GM12891 (cell line): ENCODE data around the gene ACSBG1.
A peak's percentile ranks its signal among the peaks of the same experiment; 100 is the strongest.

Source experiments
- DNase-seq: peaks from one replicate; pipeline ENCODE4 v3.0.0; 2011; ENCODE audit warnings: low spot score; ENCODE audit not compliant: insufficient read length
- FAIRE-seq: peaks from 2 replicates; lab custom pipeline; 2011; peaks lifted over from hg19 to GRCh38; lab: Jason Lieb, UNC
- PAX5 ChIP-seq: IDR thresholded peaks from 2 replicates; pipeline ENCODE4 v1.6.1; 2011; ENCODE audit warnings: low read length, moderate library complexity, mild to moderate bottlenecking; ENCODE audit not compliant: insufficient read depth, severe bottlenecking
- POLR2A ChIP-seq: IDR thresholded peaks from 2 replicates; pipeline ENCODE4 v1.6.1; 2011; ENCODE audit warnings: low read depth, low read length, control low read depth
- POLR2AphosphoS5 ChIP-seq: IDR thresholded peaks from 2 replicates; pipeline ENCODE4 v1.6.1; 2011; ENCODE audit warnings: low read depth, low read length, control low read depth
- POU2F2 ChIP-seq: IDR thresholded peaks from 2 replicates; pipeline ENCODE4 v1.6.1; 2011; ENCODE audit warnings: low read depth, mild to moderate bottlenecking, control low read depth, low read length, moderate library complexity
- SPI1 ChIP-seq: IDR thresholded peaks from 2 replicates; pipeline ENCODE4 v1.6.1; 2011; ENCODE audit warnings: low read depth, low read length, control low read depth
- TAF1 ChIP-seq: IDR thresholded peaks from 2 replicates; pipeline ENCODE4 v1.6.1; 2011; ENCODE audit warnings: low read depth, low read length, control low read depth

The ACSBG1 gene

GRCh38 chr15:78171864-78172472, 62.4 kb downstream of the ACSBG1 start:
- peak; percentile 61 for FAIRE-seq
- TF ChIP-seq PAX5 = no peak
- TF ChIP-seq POLR2AphosphoS5 = no peak
- no peak for TF ChIP-seq POU2F2
- TF ChIP-seq SPI1 = no peak
- no peak for TF ChIP-seq POLR2A
- TF ChIP-seq TAF1 = no peak

GRCh38 chr15:78170848-78171773, 63.3 kb downstream of the ACSBG1 start:
- no peak for DNase-seq
- TF ChIP-seq TAF1 (no peak), POU2F2 (no peak), POLR2A (no peak), PAX5 (no peak), SPI1 (peak; percentile 94), POLR2AphosphoS5 (no peak)
- FAIRE-seq = peak; percentile 79

More at GRCh38 chr15:78171864-78172472, 62.4 kb downstream of the ACSBG1 start:
- no peak for DNase-seq

- FAIRE-seq (no peak), DNase-seq (no peak)
These were observed 65.8 kb downstream of the ACSBG1 start for GRCh38 chr15:78168608-78169007.

GRCh38 chr15:78167227-78167888, 67.0 kb downstream of the ACSBG1 start:
- no peak for DNase-seq
- FAIRE-seq = peak; percentile 93
- no peak for TF ChIP-seq POLR2A
- TF ChIP-seq SPI1 = no peak
- TF ChIP-seq POU2F2 = 0 out of 2 replicates have a peak, but pooled peaks have one; percentile 25

More at GRCh38 chr15:78168608-78169007, 65.8 kb downstream of the ACSBG1 start:
- TF ChIP-seq POU2F2 = no peak
- 0 out of 2 replicates have a peak, but pooled peaks have one; percentile 5 for TF ChIP-seq SPI1
- TF ChIP-seq TAF1 = no peak
- TF ChIP-seq POLR2A = no peak
- TF ChIP-seq POLR2AphosphoS5 = no peak

- FAIRE-seq (no peak), DNase-seq (no peak)
- no peak for TF ChIP-seq POU2F2
- TF ChIP-seq TAF1 = no peak
- TF ChIP-seq POLR2A = no peak
- no peak for TF ChIP-seq SPI1
- no peak for TF ChIP-seq POLR2AphosphoS5
- no peak for TF ChIP-seq PAX5
These were observed 70.4 kb downstream of the ACSBG1 start for GRCh38 chr15:78164010-78164409.

GRCh38 chr15:78162038-78162437, 72.3 kb downstream of the ACSBG1 start:
- no peak for TF ChIP-seq POLR2A
- no peak for TF ChIP-seq POLR2AphosphoS5
- TF ChIP-seq POU2F2 = no peak
- FAIRE-seq (no peak), DNase-seq (no peak)

GRCh38 chr15:78159395-78159794, 75.0 kb downstream of the ACSBG1 start:
- TF ChIP-seq POLR2AphosphoS5 (no peak), POU2F2 (no peak), POLR2A (no peak), TAF1 (no peak), PAX5 (no peak), SPI1 (no peak)
- FAIRE-seq (no peak), DNase-seq (no peak)

- FAIRE-seq = no peak
- DNase-seq = no peak
- no peak for TF ChIP-seq TAF1
- TF ChIP-seq POLR2AphosphoS5 = no peak
- no peak for TF ChIP-seq POU2F2
- no peak for TF ChIP-seq POLR2A
- TF ChIP-seq SPI1 = no peak
- TF ChIP-seq PAX5 = no peak
These were observed 77.2 kb downstream of the ACSBG1 start for GRCh38 chr15:78157203-78157602.

GRCh38 chr15:78156653-78157052, 77.7 kb downstream of the ACSBG1 start:
- FAIRE-seq (no peak), DNase-seq (no peak)
- TF ChIP-seq POLR2AphosphoS5 (no peak), TAF1 (no peak), SPI1 (no peak), POU2F2 (no peak), POLR2A (no peak), PAX5 (no peak)
